Measurements from ENCODE around the gene BBS4.

Gene BBS4

GRCh38 chr15:72774696-72775383, 88.8 kb downstream of the BBS4 start:
- Histone ChIP-seq H3K4me1 (ENCODE audit: control insufficient read depth, low read length) (peaks cover 39% of the 10 kb centered on the region), H3K27me3 (ENCODE audit: control insufficient read depth, low read length) (no peaks in the 10 kb centered on the region), H3K4me3 (ENCODE audit: low read length) (no peak overlapping the region), H3K36me3 (ENCODE audit: control insufficient read depth, low read length) (peaks cover 93% of the 10 kb centered on the region), H3K9me3 (ENCODE audit: control insufficient read depth, insufficient read depth, low read length) (no peaks in the 10 kb centered on the region; the same call in 1 of the 2 replicates), H3K4me2 (ENCODE audit: low read length) (peak overlapping the region; percentile 36), H3K79me2 (ENCODE audit: control insufficient read depth, low read length) (peaks cover 86% of the 10 kb centered on the region), H3K27ac (ENCODE audit: low read depth, low read length) (no peak overlapping the region), H3K9me2 (replicated peaks; ENCODE audit: control insufficient read depth, low read length) (no peaks in the 10 kb centered on the region), H4K20me1 (ENCODE audit: control insufficient read depth, insufficient read depth, low read depth, low read length) (0 out of 2 replicates have a peak, but pooled peaks cover 7% of the 10 kb centered on the region), H3F3A (ENCODE audit: control insufficient read depth, insufficient read depth) (no peaks in the 10 kb centered on the region)
- TF ChIP-seq, protein P1, sequence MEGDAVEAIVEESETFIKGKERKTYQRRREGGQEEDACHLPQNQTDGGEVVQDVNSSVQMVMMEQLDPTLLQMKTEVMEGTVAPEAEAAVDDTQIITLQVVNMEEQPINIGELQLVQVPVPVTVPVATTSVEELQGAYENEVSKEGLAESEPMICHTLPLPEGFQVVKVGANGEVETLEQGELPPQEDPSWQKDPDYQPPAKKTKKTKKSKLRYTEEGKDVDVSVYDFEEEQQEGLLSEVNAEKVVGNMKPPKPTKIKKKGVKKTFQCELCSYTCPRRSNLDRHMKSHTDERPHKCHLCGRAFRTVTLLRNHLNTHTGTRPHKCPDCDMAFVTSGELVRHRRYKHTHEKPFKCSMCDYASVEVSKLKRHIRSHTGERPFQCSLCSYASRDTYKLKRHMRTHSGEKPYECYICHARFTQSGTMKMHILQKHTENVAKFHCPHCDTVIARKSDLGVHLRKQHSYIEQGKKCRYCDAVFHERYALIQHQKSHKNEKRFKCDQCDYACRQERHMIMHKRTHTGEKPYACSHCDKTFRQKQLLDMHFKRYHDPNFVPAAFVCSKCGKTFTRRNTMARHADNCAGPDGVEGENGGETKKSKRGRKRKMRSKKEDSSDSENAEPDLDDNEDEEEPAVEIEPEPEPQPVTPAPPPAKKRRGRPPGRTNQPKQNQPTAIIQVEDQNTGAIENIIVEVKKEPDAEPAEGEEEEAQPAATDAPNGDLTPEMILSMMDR (IDR thresholded peaks at IDR 0.05; ENCODE audit: low read depth, low read length, poor library complexity, severe bottlenecking) = no peak
- TF ChIP-seq EZH2phosphoT487 (IDR thresholded peaks at IDR 0.05; ENCODE audit: borderline replicate concordance, low read length) = no peak

DNA sequence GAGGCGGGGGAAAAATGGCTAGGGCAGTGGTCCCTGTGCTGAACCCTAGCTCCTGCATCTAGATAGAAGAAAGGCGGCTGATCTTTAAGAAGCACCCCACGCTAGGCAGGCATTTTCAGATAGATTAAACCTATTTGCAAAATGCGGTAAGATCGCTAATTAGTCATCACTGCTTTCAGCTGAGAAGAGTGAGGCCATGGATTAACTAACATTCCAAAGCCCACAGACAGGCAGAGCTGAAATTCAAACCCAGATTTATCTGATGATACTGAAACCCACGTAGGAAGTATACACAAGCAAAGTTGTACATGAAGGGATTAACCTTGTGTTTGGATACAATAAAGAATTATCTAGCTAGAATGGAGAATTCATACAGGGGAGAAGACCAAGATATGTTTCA, 92.8 kb downstream of the BBS4 start:
- Histone ChIP-seq H3K9me3 (ENCODE audit: control insufficient read depth, insufficient read depth, low read length) (no peaks in the 10 kb centered on the region), H3K27ac (ENCODE audit: low read depth, low read length) (no peak overlapping the region), H3K79me2 (ENCODE audit: control insufficient read depth, low read length) (peaks cover 97% of the 10 kb centered on the region), H3F3A (ENCODE audit: control insufficient read depth, insufficient read depth) (no peaks in the 10 kb centered on the region), H3K9me2 (replicated peaks; ENCODE audit: control insufficient read depth, low read length) (no peaks in the 10 kb centered on the region), H3K4me1 (ENCODE audit: control insufficient read depth, low read length) (peaks cover 56% of the 10 kb centered on the region), H3K27me3 (ENCODE audit: control insufficient read depth, low read length) (no peaks in the 10 kb centered on the region), H4K20me1 (ENCODE audit: control insufficient read depth, insufficient read depth, low read depth, low read length) (peaks cover 11% of the 10 kb centered on the region; the same call in 1 of the 2 replicates), H3K4me2 (ENCODE audit: low read length) (no peak overlapping the region), H3K36me3 (ENCODE audit: control insufficient read depth, low read length) (peaks cover 82% of the 10 kb centered on the region), H3K4me3 (ENCODE audit: low read length) (no peak overlapping the region)
- TF ChIP-seq, protein P1 (IDR thresholded peaks at IDR 0.05; ENCODE audit: low read depth, low read length, poor library complexity, severe bottlenecking) = no peak
- TF ChIP-seq EZH2phosphoT487 (IDR thresholded peaks at IDR 0.05; ENCODE audit: borderline replicate concordance, low read length) = no peak

DNA sequence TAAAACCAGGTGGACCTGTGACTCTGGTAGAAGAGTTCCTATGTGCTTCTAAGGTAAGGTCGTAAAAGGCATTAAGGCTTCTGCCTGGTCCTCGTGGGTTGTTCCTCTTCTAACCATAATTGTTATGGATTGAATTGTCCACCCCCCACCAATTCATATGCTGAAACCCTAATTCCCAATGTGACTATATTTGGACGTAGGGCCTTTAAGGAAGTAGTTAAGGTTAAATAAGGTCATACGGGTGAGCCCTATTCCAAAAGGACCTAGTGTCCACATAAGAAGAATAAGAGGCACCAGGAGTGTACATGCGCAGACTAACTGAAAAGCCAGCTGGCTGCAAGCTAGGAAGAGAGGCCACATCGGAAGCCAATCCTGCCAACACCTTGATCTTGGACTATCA, 95.6 kb downstream of the BBS4 start:
- peaks cover 11% of the 10 kb centered on the region; the same call in 1 of the 2 replicates for H4K20me1 ChIP-seq (ENCODE audit: control insufficient read depth, insufficient read depth, low read depth, low read length)
- no peaks in the 10 kb centered on the region for H3K9me2 ChIP-seq (replicated peaks; ENCODE audit: control insufficient read depth, low read length)
- H3F3A ChIP-seq (ENCODE audit: control insufficient read depth, insufficient read depth) = no peaks in the 10 kb centered on the region
- H3K4me1 ChIP-seq (ENCODE audit: control insufficient read depth, low read length) = peaks cover 38% of the 10 kb centered on the region
- H3K27me3 ChIP-seq (ENCODE audit: control insufficient read depth, low read length) = no peaks in the 10 kb centered on the region
- peaks cover 55% of the 10 kb centered on the region for H3K36me3 ChIP-seq (ENCODE audit: control insufficient read depth, low read length)
- no peak overlapping the region for H3K27ac ChIP-seq (ENCODE audit: low read depth, low read length)
- peak overlapping the region; percentile 80 for H3K4me3 ChIP-seq (ENCODE audit: low read length)
- TF ChIP-seq EZH2phosphoT487 (IDR thresholded peaks at IDR 0.05; ENCODE audit: borderline replicate concordance, low read length) = no peak
- TF ChIP-seq, protein P1 (IDR thresholded peaks at IDR 0.05; ENCODE audit: low read depth, low read length, poor library complexity, severe bottlenecking) = no peak
- H3K79me2 ChIP-seq (ENCODE audit: control insufficient read depth, low read length) = peaks cover 71% of the 10 kb centered on the region
- no peaks in the 10 kb centered on the region for H3K9me3 ChIP-seq (ENCODE audit: control insufficient read depth, insufficient read depth, low read length)
- H3K4me2 ChIP-seq (ENCODE audit: low read length) = peak overlapping the region; percentile 97

Measured in DOHH2 (cell line).